ENCODE measurements around the gene KRTAP10-6. TPM values are rescaled to one million over a fixed set of nuclear protein-coding genes. Genes with fewer than 3 reads are reported as not detected.

KRTAP10-6 gene
- total and polyA plus RNA-seq, 2 of the 8 experiments (the other 6 are each of a cell fraction or from before 2014, with no cell fraction given) = 0.12 TPM; not detected in 1

GRCh38 chr21:44625756-44626155 is 33.5 kb upstream of the KRTAP10-6 start:
- H4K20me1 ChIP-seq (replicated peaks in 1 of 2; ENCODE audit: control insufficient read depth in 1 of 2, insufficient read depth in 2 of 2, low read length in 2 of 2) = no peaks in the 10 kb centered on the region
- H3K14ac ChIP-seq (ENCODE audit: insufficient read length) = no peak overlapping the region
- no peak overlapping the region for H2BK20ac ChIP-seq (ENCODE audit: low read length)
- no peaks in the 10 kb centered on the region for H3K27me3 ChIP-seq (replicated peaks in 1 of 4; ENCODE audit: control insufficient read depth in 3 of 4, extremely low read depth in 1 of 4, insufficient read depth in 3 of 4, low read length in 3 of 4)
- H3K4me2 ChIP-seq (ENCODE audit: insufficient read depth in 1 of 2, low read depth in 2 of 2, low read length in 2 of 2) = no peak overlapping the region
- FAIRE-seq = no peak
- no peak overlapping the region for H3K4me3 ChIP-seq (ENCODE audit: extremely low read depth in 1 of 4, insufficient read depth in 2 of 4, low read depth in 3 of 4, low read length in 4 of 4)
- no peak overlapping the region for H4K8ac ChIP-seq (ENCODE audit: extremely low read depth, insufficient read depth, low read length)
- no peak overlapping the region for H4K5ac ChIP-seq (ENCODE audit: insufficient read length, low read depth, low read length)
- H2BK120ac ChIP-seq (replicated peaks; ENCODE audit: low read depth, low read length) = no peak overlapping the region
- H3K18ac ChIP-seq (ENCODE audit: extremely low read depth, low read length) = no peak overlapping the region
- no peak for DNase-seq (ENCODE audit: low read depth in 1 of 2, low spot score in 2 of 2)
- H2AK5ac ChIP-seq (ENCODE audit: low read depth, low read length) = no peak overlapping the region
- no peak overlapping the region for H2BK12ac ChIP-seq (ENCODE audit: low read depth, low read length)
- H2BK15ac ChIP-seq (ENCODE audit: low read length) = no peak overlapping the region
- no peak overlapping the region for H3K56ac ChIP-seq (replicated peaks; ENCODE audit: insufficient read length, low read depth, low read length)
- ChIA-PET CTCF (ENCODE audit: partially characterized antibody) (interaction anchor here (1.0 to 2.5 kb wide), 2 partner anchors 9 to 76 kb away, joined by 3 to 5 read pairs; no protein-coding TSS in a partner anchor), POLR2A (ENCODE audit: partially characterized antibody) (no interaction called here)
- H2BK5ac ChIP-seq (ENCODE audit: low read depth, low read length) = no peak overlapping the region
- H3K79me1 ChIP-seq (ENCODE audit: low read depth, low read length) = no peaks in the 10 kb centered on the region
- H3K23me2 ChIP-seq (ENCODE audit: low read depth, low read length) = no peaks in the 10 kb centered on the region
- no peak overlapping the region for H3K4ac ChIP-seq (replicated peaks; ENCODE audit: insufficient read length, low read depth, low read length)
- H3K9me3 ChIP-seq (ENCODE audit: insufficient read depth in 2 of 2, low read depth in 1 of 2, low read length in 1 of 2) = peaks cover 16 to 18% of the 10 kb centered on the region in 2 experiments
- no peak overlapping the region for H2AFZ ChIP-seq (ENCODE audit: low read length)
- no peaks in the 10 kb centered on the region for H3K36me3 ChIP-seq (ENCODE audit: control insufficient read depth in 2 of 4, insufficient read depth in 4 of 4, low read length in 3 of 4)
- WGBS, 2 experiments (ENCODE audit: extremely low coverage in 1 of 2, insufficient coverage in 1 of 2, insufficient read length in 1 of 2, insufficient replicate concordance in 2 of 2, low coverage in 1 of 2, low lambda C conversion rate in 2 of 2, missing lambda C conversion rate in 1 of 2) = 90% methylated on average over 7 of the region's 7 CpGs; no CpG with 5 or more reads in 1 of the 2 experiments
- H3K27ac ChIP-seq (ENCODE audit: low read depth, low read length) = no peak overlapping the region
- no peak overlapping the region for H3K23ac ChIP-seq (ENCODE audit: insufficient read length)
- no peaks in the 10 kb centered on the region for H3K79me2 ChIP-seq (ENCODE audit: control insufficient read depth in 1 of 2, insufficient read depth in 2 of 2, low read length in 2 of 2)
- no peak overlapping the region for H3K9ac ChIP-seq (replicated peaks in 1 of 4; ENCODE audit: extremely low read depth in 1 of 4, low read depth in 3 of 4, low read length in 3 of 4)
- no peak overlapping the region for H4K91ac ChIP-seq (replicated peaks; ENCODE audit: insufficient read length, low read length)
- no peak for TF ChIP-seq BCL11A (IDR thresholded peaks at IDR 0.05; ENCODE audit: low read depth in 2 of 2, low read length in 2 of 2)
- H3K4me1 ChIP-seq (replicated peaks in 1 of 4; ENCODE audit: control insufficient read depth in 3 of 4, insufficient read depth in 4 of 4, low read length in 3 of 4) = no peaks in the 10 kb centered on the region; a peak in 1 of 7 replicates
